SK-N-SH (cell line): ENCODE data around the gene SETD5. TPM values are rescaled to one million over a fixed set of nuclear protein-coding genes. Genes with fewer than 3 reads are reported as not detected.
"Not testable (repeated sequence)": the region's sequence is repeated elsewhere in the genome, so short reads cannot be mapped to it uniquely, and the experiment has no call there.

Source experiments
- CTCF ChIA-PET: fragments of 300-600, 350-600 bp; formaldehyde crosslinking; extraction: SDS; loops from one replicate; lab custom pipeline; 2021; lab: Yijun Ruan, JAX
- POLR2A ChIA-PET: fragments of 350-600 bp; sonication (Branson Sonifier 250); formaldehyde crosslinking; extraction: SDS; loops from one replicate; lab custom pipeline; 2020; ENCODE audit warnings: antibody characterized with exemption, inconsistent platforms; lab: Yijun Ruan, JAX
- DNase-seq: peaks from one replicate; pipeline ENCODE4 v3.0.0; 2012
- H2AFZ ChIP-seq: fragments of 200-600 bp; sonication (generic); 2 replicates; pipeline ENCODE4 v1.8.1; 2016; ENCODE audit warnings: antibody characterized with exemption, mild to moderate bottlenecking, low read depth
- H3F3A ChIP-seq: fragments of 200-600 bp; sonication (generic); replicated peaks from 2 replicates; pipeline ENCODE3; 2016; ENCODE audit warnings: antibody characterized with exemption, mild to moderate bottlenecking; ENCODE audit not compliant: insufficient read depth
- H3K27ac ChIP-seq, 2 experiments: fragments of 200-500 bp in 1 of 2; fragments of 200-600 bp in 1 of 2; sonication (Bioruptor generic) in 1 of 2; sonication (generic), shearing (Covaris generic) in 1 of 2; 2 replicates each; pipeline versions ENCODE4 v1.5.1 to v1.6.1; 2014 to 2016; ENCODE audit warnings: low read depth in 2 of 2, inconsistent platforms in 1 of 2, low read length in 1 of 2, mild to moderate bottlenecking in 1 of 2, mixed read lengths in 1 of 2
- H3K27me3 ChIP-seq: fragments of 200-600 bp; sonication (generic), shearing (Covaris generic); 2 replicates; pipeline ENCODE4 v1.6.1; 2016; ENCODE audit warnings: mixed run types; ENCODE audit not compliant: insufficient read depth
- H3K36me3 ChIP-seq, 2 experiments: fragments of 200-500 bp in 1 of 2; fragments of 200-600 bp in 1 of 2; sonication (Bioruptor generic) in 1 of 2; sonication (generic) in 1 of 2; replicated peaks in 1 of 2; 2 replicates each; pipeline versions ENCODE3 to v1.5.1; 2014 to 2016; ENCODE audit warnings: low read length in 1 of 2, mild to moderate bottlenecking in 1 of 2; ENCODE audit not compliant: insufficient read depth in 2 of 2, control insufficient read depth in 1 of 2
- H3K4me1 ChIP-seq, 2 experiments: fragments of 200-500 bp in 1 of 2; fragments of 200-600 bp in 1 of 2; sonication (Bioruptor generic) in 1 of 2; sonication (generic), shearing (Covaris generic) in 1 of 2; 2 replicates each; pipeline versions ENCODE4 v1.5.1 to v1.6.1; 2014 to 2016; ENCODE audit warnings: low read depth in 1 of 2, low read length in 1 of 2, mixed run types in 1 of 2; ENCODE audit not compliant: insufficient read depth in 2 of 2, control insufficient read depth in 1 of 2
- H3K4me2 ChIP-seq: fragments of 200-600 bp; sonication (generic), shearing (Covaris generic); 2 replicates; pipeline ENCODE4 v1.6.1; 2017; ENCODE audit warnings: mixed run types
- H3K4me3 ChIP-seq, 2 experiments: fragments of 200-500 bp in 1 of 2; fragments of 200-600 bp in 1 of 2; sonication (Bioruptor generic) in 1 of 2; sonication (generic), shearing (Covaris generic) in 1 of 2; 2 replicates each; pipeline versions ENCODE4 v1.5.1 to v1.8.1; 2014 to 2016; ENCODE audit warnings: low read depth in 2 of 2, inconsistent platforms in 1 of 2, low read length in 1 of 2, mild to moderate bottlenecking in 1 of 2, mixed read lengths in 1 of 2, moderate library complexity in 1 of 2
- H3K79me2 ChIP-seq: fragments of 200-600 bp; sonication (generic); 2 replicates; pipeline ENCODE4 v1.8.1; 2017; ENCODE audit warnings: mild to moderate bottlenecking; ENCODE audit not compliant: insufficient read depth
- H3K9ac ChIP-seq: fragments of 200-600 bp; sonication (generic); 2 replicates; pipeline ENCODE4 v1.6.1; 2017; ENCODE audit warnings: mixed run types
- H3K9me2 ChIP-seq: fragments of 200-600 bp; sonication (generic); 2 replicates; pipeline ENCODE4 v1.6.1; 2017; ENCODE audit warnings: mixed run types
- H3K9me3 ChIP-seq: fragments of 200-600 bp; sonication (generic); 2 replicates; pipeline ENCODE4 v1.6.1; 2017; ENCODE audit warnings: mixed run types, mild to moderate bottlenecking, moderate library complexity
- H4K20me1 ChIP-seq: fragments of 200-600 bp; sonication (generic); 2 replicates; pipeline ENCODE4 v1.6.1; 2017; ENCODE audit warnings: mild to moderate bottlenecking, mixed run types; ENCODE audit not compliant: insufficient read depth
- ELF1 ChIP-seq: IDR thresholded peaks from 2 replicates; pipeline ENCODE4 v1.4.0; 2012
- EZH2phosphoT487 ChIP-seq: fragments of 200-600 bp; sonication (generic); IDR thresholded peaks from 2 replicates; pipeline ENCODE4 v1.6.1; 2017; ENCODE audit warnings: low read depth, mixed run types, mild to moderate bottlenecking, antibody characterized with exemption, moderate library complexity, borderline replicate concordance
- FOXJ3 ChIP-seq: sonication (generic); formaldehyde crosslinking; IDR thresholded peaks from 2 replicates; pipeline ENCODE4 v1.5.1; 2020; ENCODE audit warnings: mild to moderate bottlenecking, missing genetic modification reagents
- GATA2 ChIP-seq: sonication (generic); formaldehyde crosslinking; IDR thresholded peaks from 2 replicates; pipeline ENCODE4 v1.5.0; 2020; ENCODE audit warnings: mild to moderate bottlenecking, missing genetic modification reagents
- MEF2A ChIP-seq: IDR thresholded peaks from 2 replicates; pipeline ENCODE4 v1.4.0; 2012; ENCODE audit warnings: low read depth, borderline replicate concordance
- SIN3A ChIP-seq: IDR thresholded peaks from 2 replicates; pipeline ENCODE4 v1.6.1; 2012; ENCODE audit warnings: low read depth, mild to moderate bottlenecking, low read length, moderate library complexity, borderline replicate concordance
- SMC3 ChIP-seq: IDR thresholded peaks from 2 replicates; pipeline ENCODE4 v1.6.1; 2012; ENCODE audit warnings: low read depth, low read length, improper control_type of control experiment
- TCF12 ChIP-seq: IDR thresholded peaks from 2 replicates; pipeline ENCODE4 v1.4.0; 2012
- TEAD4 ChIP-seq: IDR thresholded peaks from 2 replicates; pipeline ENCODE4 v1.4.0; 2012; ENCODE audit warnings: mild to moderate bottlenecking, borderline replicate concordance; ENCODE audit not compliant: insufficient read depth
- WGBS: methylation state at CpG from one replicate; pipeline ENCODE4 v1.1.6; 2017; ENCODE audit warnings: low lambda C conversion rate; 5-methylcytosine and 5-hydroxymethylcytosine counted together
- polyA plus RNA-seq, 3 experiments: library from polyadenylated mRNA; depleted of rRNA; stranded (reverse); fragments of >200 nt; gene quantifications; 2 replicates each; pipeline ENCODE4 v1.2.3, GENCODE V29; 2012
- TF ChIP-seq, protein P1 (sequence below): fragments of 150-350 bp; IDR thresholded peaks from 2 replicates; pipeline ENCODE4 v1.6.1; 2016; ENCODE audit warnings: mild to moderate bottlenecking, low read depth, low read length

Gene SETD5
- polyA plus RNA-seq, 1 of the 3 experiments (the other 2 are of a cell fraction) = 32.3 TPM

DNA sequence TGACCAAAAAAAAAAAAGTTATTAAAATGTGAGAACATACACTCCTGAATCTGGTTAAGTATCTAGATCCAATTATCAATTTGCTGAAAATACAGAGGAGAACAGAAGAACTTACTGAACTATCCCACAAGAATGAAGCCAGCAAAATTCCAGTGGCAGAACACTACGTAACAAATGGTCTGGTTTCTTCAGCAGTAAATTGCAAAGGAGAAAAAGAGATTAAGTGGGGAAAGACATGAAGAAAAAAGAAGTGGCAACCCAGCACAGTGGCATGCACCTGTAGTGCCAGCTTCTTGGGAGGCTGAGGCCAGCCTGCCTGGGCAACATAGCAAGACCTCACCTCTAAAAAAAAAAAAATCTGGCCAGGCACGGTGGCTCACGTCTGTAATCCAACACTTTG lies 94.1 kb downstream of the SETD5 start:
- POLR2A ChIA-PET = no interaction called here

DNA sequence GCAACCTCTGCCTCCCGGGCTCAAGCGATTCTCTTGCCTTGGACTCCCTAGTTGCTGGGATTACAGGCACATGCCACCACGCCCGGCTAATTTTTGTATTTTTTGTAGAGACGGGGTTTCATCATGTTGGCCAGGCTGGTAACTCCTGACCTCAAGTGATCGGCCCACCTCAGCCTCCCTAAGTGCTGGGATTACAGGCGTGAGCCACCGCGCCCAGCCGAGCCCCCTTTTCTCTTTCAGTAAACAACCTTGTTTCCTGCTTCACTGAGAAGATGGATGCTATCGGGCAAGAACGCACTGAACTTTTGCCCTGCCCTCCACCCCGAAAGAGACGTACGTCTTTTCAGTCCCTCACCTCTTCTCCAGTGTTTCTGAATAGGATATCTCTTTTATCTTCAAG lies 96.6 kb downstream of the SETD5 start:
- H3K9me2 ChIP-seq, H2AFZ ChIP-seq, H3K36me3 ChIP-seq, POLR2A ChIA-PET, DNase-seq, H3K79me2 ChIP-seq, H3K4me2 ChIP-seq, H3K9me3 ChIP-seq, H3K9ac ChIP-seq, H3K27me3 ChIP-seq, H3K27ac ChIP-seq, H3K4me3 ChIP-seq, H4K20me1 ChIP-seq, H3K4me1 ChIP-seq: not testable (repeated sequence)
- CTCF ChIA-PET = interaction anchor here (2.5 kb wide), 1 partner anchor 9 kb away, joined by 11 read pairs; no protein-coding TSS in a partner anchor
- H3F3A ChIP-seq = peaks cover 11% of the 10 kb centered on the region
- 98% methylated on average over 15 of the region's 15 CpGs for WGBS

More for the DNA sequence above, 94.1 kb downstream of the SETD5 start:
- Histone ChIP-seq H3K27ac (no peak overlapping the region), H3K27me3 (no peaks in the 10 kb centered on the region), H2AFZ (no peak overlapping the region), H3F3A (peaks cover 12% of the 10 kb centered on the region), H3K9me3 (no peaks in the 10 kb centered on the region), H3K36me3 (peaks cover 0 to 14% of the 10 kb centered on the region in 2 experiments), H3K4me2 (no peak overlapping the region), H4K20me1 (no peaks in the 10 kb centered on the region), H3K4me1 (no peaks in the 10 kb centered on the region), H3K4me3 (no peak overlapping the region), H3K9me2 (no peaks in the 10 kb centered on the region), H3K79me2 (no peaks in the 10 kb centered on the region), H3K9ac (no peak overlapping the region)
- no peak for DNase-seq
- WGBS = 84% methylated on average over 3 of the region's 3 CpGs
- CTCF ChIA-PET = interaction anchor here (0.5 to 1.6 kb wide), 3 partner anchors 11 to 40 kb away, joined by 3 to 10 read pairs (median 3); no protein-coding TSS in a partner anchor
- TF ChIP-seq EZH2phosphoT487 (no peak), TCF12 (no peak), GATA2 (no peak), FOXJ3 (CRISPR knock-in tag) (no peak), TEAD4 (no peak), ELF1 (no peak)
- TF ChIP-seq, all 33 proteins: peak for 0

GRCh38 chr3:9496893-9497292 lies 99.5 kb downstream of the SETD5 start:
- Histone ChIP-seq H3K36me3 (no peaks in the 10 kb centered on the region), H3K9me3 (no peaks in the 10 kb centered on the region), H3K9me2 (no peaks in the 10 kb centered on the region), H3K27ac (no peak overlapping the region), H3F3A (peaks cover 4% of the 10 kb centered on the region), H2AFZ (no peak overlapping the region), H3K27me3 (no peaks in the 10 kb centered on the region), H4K20me1 (no peaks in the 10 kb centered on the region), H3K4me2 (no peak overlapping the region), H3K4me1 (0 out of 4 replicates have a peak, but pooled peaks cover 0 to 6% of the 10 kb centered on the region in 2 experiments), H3K9ac (no peak overlapping the region), H3K79me2 (no peaks in the 10 kb centered on the region), H3K4me3 (no peak overlapping the region)
- TF ChIP-seq, protein P1, sequence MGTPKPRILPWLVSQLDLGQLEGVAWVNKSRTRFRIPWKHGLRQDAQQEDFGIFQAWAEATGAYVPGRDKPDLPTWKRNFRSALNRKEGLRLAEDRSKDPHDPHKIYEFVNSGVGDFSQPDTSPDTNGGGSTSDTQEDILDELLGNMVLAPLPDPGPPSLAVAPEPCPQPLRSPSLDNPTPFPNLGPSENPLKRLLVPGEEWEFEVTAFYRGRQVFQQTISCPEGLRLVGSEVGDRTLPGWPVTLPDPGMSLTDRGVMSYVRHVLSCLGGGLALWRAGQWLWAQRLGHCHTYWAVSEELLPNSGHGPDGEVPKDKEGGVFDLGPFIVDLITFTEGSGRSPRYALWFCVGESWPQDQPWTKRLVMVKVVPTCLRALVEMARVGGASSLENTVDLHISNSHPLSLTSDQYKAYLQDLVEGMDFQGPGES = no peak
- TF ChIP-seq SMC3 (no peak), FOXJ3 (CRISPR knock-in tag) (no peak), SIN3A (no peak), MEF2A (no peak)
- POLR2A ChIA-PET = no interaction called here
- no peak for DNase-seq
- CTCF ChIA-PET = interaction anchor here (2.2 kb wide), 1 partner anchor 144 kb away, joined by 5 read pairs; no protein-coding TSS in a partner anchor
- 87% methylated on average over 6 of the region's 6 CpGs for WGBS
